T-helper 1 cell treated with Interleukin-12 subunit alpha and Interleukin-12 subunit beta and Interleukin-4 antibody, amounts not matched to agents 30 ng/mL and 1 ng/mL, for 36 hours (primary cell): Measurements from ENCODE around the gene TRAP1. TPM values are rescaled to one million over a fixed set of nuclear protein-coding genes. Genes with fewer than 3 reads are reported as not detected.
"Not testable (repeated sequence)": the region's sequence is repeated elsewhere in the genome, so short reads cannot be mapped to it uniquely, and the experiment has no call there.

Experiments
- intact Hi-C: fragments of 100-400 bp; cut with micrococcal nuclease; formaldehyde crosslinking; loops from one replicate; pipeline ENCODE4 v1.15.1; 2024
- total RNA-seq: library from RNA; stranded (reverse); gene quantifications from 2 replicates; pipeline ENCODE4 v1.2.3, GENCODE V29; 2022

TRAP1 gene
- total RNA-seq, 1 donor from 2014 or later = 145 TPM

- intact Hi-C loops = loop anchor here (10.0 kb wide), 2 partner anchors 796 to 996 kb away; partner anchors contain the start of genes CORO7 and UBALD1
Measured at GRCh38 chr16:3618769-3619141, 98.6 kb downstream of the TRAP1 start.

- intact Hi-C loops = loop anchor here (1.0 to 10.0 kb wide), 4 partner anchors 104 to 1002 kb away; partner anchors contain the start of genes CORO7 and UBALD1
Measured at GRCh38 chr16:3612510-3613466, 104.5 kb downstream of the TRAP1 start.

GRCh38 chr16:3611146-3611975 is 106.0 kb downstream of the TRAP1 start, which contains the start of gene SLX4:
Gene SLX4, minus strand, starts transcription at chr16:3611606. Its CDS starts 2,642 bp downstream, at chr16:3608964.
- intact Hi-C loops = loop anchor here (1.0 to 10.0 kb wide), 14 partner anchors 15 to 1003 kb away; partner anchors contain the start of genes CORO7, CREBBP, NLRC3 and PAM16

- intact Hi-C loops = loop anchor here (1.0 to 10.0 kb wide), 14 partner anchors 16 to 1004 kb away; partner anchors contain the start of genes CORO7, CREBBP, NLRC3 and PAM16
Measured at GRCh38 chr16:3610698-3611145, 106.6 kb downstream of the TRAP1 start.

- intact Hi-C loops = loop anchor here (2.0 to 10.0 kb wide), 5 partner anchors 153 to 1005 kb away; partner anchors contain the start of genes CORO7, PAM16 and UBALD1
Measured at GRCh38 chr16:3609895-3610697, 107.2 kb downstream of the TRAP1 start.

GRCh38 chr16:3608976-3609375 is 108.3 kb downstream of the TRAP1 start:
- intact Hi-C loops = not testable (repeated sequence)

- intact Hi-C loops = no loop called here
Measured at GRCh38 chr16:3608069-3608468, 109.3 kb downstream of the TRAP1 start.

Other genes starting within 250 kb of the TRAP1 start
- gene C16orf90, start 222.0 kb downstream of the TRAP1 start, total RNA-seq = not detected in 2 replicates
- 27.4 and 28.1 TPM in 2 replicates for gene CLUAP1, start 216.5 kb downstream of the TRAP1 start, total RNA-seq
- 96.4 and 99.9 TPM in 2 replicates for gene NLRC3, start 140.1 kb downstream of the TRAP1 start, total RNA-seq
- 12.0 and 13.0 TPM in 2 replicates for gene SLX4, start 105.9 kb downstream of the TRAP1 start, total RNA-seq
- gene DNASE1, start 62.8 kb downstream of the TRAP1 start, total RNA-seq = 32.2 and 33.5 TPM in 2 replicates
- gene CREBBP, start 163.2 kb upstream of the TRAP1 start, total RNA-seq = 68.8 and 82.1 TPM in 2 replicates